Spinal cord (tissue), 10 donors: ENCODE data around the gene CLGN. TPM values are rescaled to one million over a fixed set of nuclear protein-coding genes. Genes with fewer than 3 reads are reported as not detected.

Experiments
- DNase-seq, 6 donors: peaks; one replicate each; pipeline versions ENCODE4 v3.0.0 to v3.0.0-alpha.2; 2013 to 2015; ENCODE audit warnings: low spot score in 6 of 6, low read depth in 4 of 6
- H3K27ac ChIP-seq: one replicate; pipeline ENCODE4 v1.5.1; 2013; ENCODE audit warnings: low read depth, low read length, control low read depth
- H3K27me3 ChIP-seq: one replicate; pipeline ENCODE4 v1.6.1; 2013; ENCODE audit warnings: low read length; ENCODE audit not compliant: control insufficient read depth, insufficient read depth
- H3K36me3 ChIP-seq: one replicate; pipeline ENCODE4 v1.6.1; 2013; ENCODE audit warnings: low read length; ENCODE audit not compliant: control insufficient read depth, insufficient read depth
- H3K4me1 ChIP-seq: one replicate; pipeline ENCODE4 v1.6.1; 2013; ENCODE audit warnings: low read length; ENCODE audit not compliant: control insufficient read depth, insufficient read depth
- H3K4me3 ChIP-seq: one replicate; pipeline ENCODE4 v1.5.1; 2013; ENCODE audit warnings: low read depth, low read length, control low read depth
- H3K9me3 ChIP-seq: one replicate; pipeline ENCODE4 v1.6.1; 2013; ENCODE audit warnings: low read length; ENCODE audit not compliant: control insufficient read depth, insufficient read depth
- WGBS: methylation state at CpG from one replicate; pipeline ENCODE4 v1.1.5; 2013; ENCODE audit warnings: missing lambda C conversion rate; ENCODE audit not compliant: insufficient coverage; 5-methylcytosine and 5-hydroxymethylcytosine counted together
- polyA plus RNA-seq, 2 donors: library from polyadenylated mRNA; unstranded; fragments of 120-200 nt; gene quantifications; one replicate each; pipeline ENCODE4 v1.2.1, GENCODE V29; 2013; ENCODE audit not compliant: insufficient read length in 2 of 2
- total RNA-seq, 2 donors: library from RNA; depleted of rRNA in 1 of 2; stranded (reverse); fragments of 120-200 nt in 1 of 2; fragments of >200 nt in 1 of 2; gene quantifications; one replicate each; pipeline versions ENCODE4 v1.2.3 to v1.2.4, GENCODE V29; 2013 to 2014
- donor health status: healthy.

CLGN gene
- total and polyA plus RNA-seq, 4 donors = 6.6 to 12.5 (median 10.0) TPM

- H3K36me3 ChIP-seq = no peaks in the 10 kb centered on the region
- H3K9me3 ChIP-seq = no peaks in the 10 kb centered on the region
- peaks cover 3% of the 10 kb centered on the region for H3K4me1 ChIP-seq
- peaks cover 5% of the 10 kb centered on the region for H3K27me3 ChIP-seq
- no CpG with 5 or more reads among the region's 3 CpGs for WGBS
- H3K4me3 ChIP-seq = no peak overlapping the region
- H3K27ac ChIP-seq = no peak overlapping the region
- no peak for DNase-seq
Observed at GRCh38 chr4:140344101-140344500, 83.3 kb downstream of the CLGN start.

DNA sequence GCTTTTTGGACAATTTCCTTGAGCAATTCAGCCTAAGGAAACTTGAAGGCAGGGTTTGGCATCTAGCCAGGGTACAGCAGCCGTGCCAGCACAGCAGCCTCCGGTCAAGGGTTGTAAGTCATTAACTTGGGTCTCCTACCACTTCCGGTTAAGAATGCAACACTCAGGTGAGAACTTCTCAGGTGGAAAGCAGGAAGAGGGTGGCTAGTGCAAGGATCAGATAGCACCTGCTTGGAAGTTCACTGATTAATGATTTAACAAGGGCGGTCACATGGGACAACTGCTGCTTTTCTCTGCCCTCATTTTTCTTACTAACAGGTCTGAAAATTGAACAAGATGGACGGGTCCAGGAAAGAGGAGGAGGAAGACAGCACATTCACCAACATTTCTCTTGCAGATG lies 84.1 kb downstream of the CLGN start:
- Histone ChIP-seq H3K9me3 (no peaks in the 10 kb centered on the region), H3K27me3 (peaks cover 5% of the 10 kb centered on the region), H3K4me3 (no peak overlapping the region), H3K36me3 (no peaks in the 10 kb centered on the region), H3K4me1 (peaks cover 3% of the 10 kb centered on the region), H3K27ac (no peak overlapping the region)
- 15% methylated on average over 3 of the region's 5 CpGs for WGBS
- peak in 2 of 6 donors; percentile 28 to 34 for DNase-seq

DNA sequence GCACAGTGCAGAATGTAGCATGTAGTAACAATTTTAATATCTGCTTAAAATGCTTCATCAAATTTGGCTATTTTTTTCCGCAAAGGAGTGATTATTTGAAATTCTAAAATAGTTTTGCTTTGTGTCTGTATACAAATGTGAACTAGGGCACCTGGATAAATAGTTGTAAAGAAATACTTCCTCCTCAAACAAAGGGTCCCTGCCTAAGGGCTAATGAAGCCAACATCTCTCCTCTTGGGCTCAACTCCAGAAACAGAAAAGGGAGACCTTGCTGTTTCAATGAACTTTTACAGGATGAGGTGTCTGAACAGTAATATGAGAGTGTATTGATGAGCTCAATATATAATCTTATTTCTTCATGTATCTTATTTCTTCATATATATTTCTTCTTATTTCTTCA lies 84.8 kb downstream of the CLGN start:
- Histone ChIP-seq H3K27ac (no peak overlapping the region), H3K9me3 (no peaks in the 10 kb centered on the region), H3K4me3 (no peak overlapping the region), H3K27me3 (peaks cover 5% of the 10 kb centered on the region), H3K36me3 (no peaks in the 10 kb centered on the region), H3K4me1 (peaks cover 3% of the 10 kb centered on the region)
- WGBS = no CpG with 5 or more reads among the region's 1 CpG
- DNase-seq = no peak

Other genes with a start within 250 kb of the CLGN start
- gene SCOC, start 54.0 kb downstream of the CLGN start, total RNA-seq = 100 to 1,000 TPM in 1 of 2 donors, 10 to 100 TPM in 1; 68.0 to 170 TPM
- 100 to 1,000 TPM; 183 to 251 TPM for gene SCOC, start 54.0 kb downstream of the CLGN start, polyA plus RNA-seq
- gene MGAT4D, start 70.6 kb upstream of the CLGN start, total RNA-seq = under 1 TPM in 1 of 2 donors, not detected in 1; 0.10 TPM
- under 1 TPM in 1 of 2 donors, not detected in 1; 0.12 TPM for gene MGAT4D, start 70.6 kb upstream of the CLGN start, polyA plus RNA-seq
- 10 to 100 TPM; 37.8 to 51.6 TPM for gene ELMOD2, start 96.5 kb upstream of the CLGN start, total RNA-seq
- 10 to 100 TPM; 20.8 to 27.6 TPM for gene ELMOD2, start 96.5 kb upstream of the CLGN start, polyA plus RNA-seq
- under 1 TPM in 1 of 2 donors, not detected in 1; 0.61 TPM for gene UCP1, start 141.3 kb upstream of the CLGN start, total RNA-seq
- under 1 TPM; 0.36 to 0.41 TPM for gene UCP1, start 141.3 kb upstream of the CLGN start, polyA plus RNA-seq